SU-DHL-6 (cell line): ENCODE measurements around the gene PRDM16.

Source experiments
- H2AFZ ChIP-seq: fragments of 200-600 bp; sonication (generic); 2 replicates; pipeline ENCODE4 v1.6.1; 2014; ENCODE audit warnings: low read depth, mild to moderate bottlenecking, moderate library complexity, mixed read lengths, antibody characterized with exemption, low read length; ENCODE audit not compliant: severe bottlenecking
- H3F3A ChIP-seq: fragments of 200-600 bp; shearing (Covaris generic); 2 replicates; pipeline ENCODE4 v1.6.0; 2016; ENCODE audit warnings: antibody characterized with exemption, mild to moderate bottlenecking; ENCODE audit not compliant: insufficient read depth
- H3K27ac ChIP-seq: fragments of 200-600 bp; sonication (generic); 2 replicates; pipeline ENCODE4 v1.5.1; 2016; ENCODE audit warnings: low read depth, mild to moderate bottlenecking, low read length, moderate library complexity, mixed read lengths
- H3K27me3 ChIP-seq: fragments of 200-600 bp; sonication (generic), shearing (Covaris generic); 2 replicates; pipeline ENCODE4 v1.6.0; 2014; ENCODE audit warnings: mild to moderate bottlenecking, low read length
- H3K36me3 ChIP-seq: fragments of 200-600 bp; sonication (generic); 2 replicates; pipeline ENCODE4 v1.6.1; 2014; ENCODE audit warnings: mild to moderate bottlenecking, low read length, mixed read lengths
- H3K4me2 ChIP-seq: fragments of 300-600, 200-600 bp; shearing (Covaris generic), sonication (generic); 2 replicates; pipeline ENCODE4 v1.6.0; 2014; ENCODE audit warnings: low read length, low read depth, mild to moderate bottlenecking; ENCODE audit not compliant: poor library complexity, severe bottlenecking
- H3K4me3 ChIP-seq: fragments of 200-600 bp; sonication (generic); 2 replicates; pipeline ENCODE4 v1.5.1; 2014; ENCODE audit warnings: antibody characterized with exemption, low read length, mild to moderate bottlenecking, mixed read lengths; ENCODE audit not compliant: insufficient read depth, poor library complexity, severe bottlenecking
- H3K79me2 ChIP-seq: fragments of 200-600 bp; sonication (generic); 2 replicates; pipeline ENCODE4 v1.6.1; 2014; ENCODE audit warnings: mild to moderate bottlenecking, low read length, moderate library complexity; ENCODE audit not compliant: insufficient read depth
- H3K9ac ChIP-seq: fragments of 200-600 bp; sonication (generic); 2 replicates; pipeline ENCODE4 v1.7.0; 2014; ENCODE audit warnings: mild to moderate bottlenecking, low read length
- H3K9me2 ChIP-seq: fragments of 200-600 bp; sonication (generic); replicated peaks from 2 replicates; pipeline ENCODE4 v1.6.1; 2014; ENCODE audit warnings: low read length; ENCODE audit not compliant: insufficient read depth
- H3K9me3 ChIP-seq: fragments of 200-600 bp; sonication (generic); 2 replicates; pipeline ENCODE4 v1.6.1; 2014; ENCODE audit warnings: low read length, mixed read lengths; ENCODE audit not compliant: insufficient read depth
- H4K20me1 ChIP-seq: fragments of 200-600 bp; sonication (generic); 2 replicates; pipeline ENCODE4 v1.6.1; 2014; ENCODE audit warnings: low read depth, mild to moderate bottlenecking, antibody characterized with exemption, low read length, moderate library complexity, mixed read lengths
- CTCF ChIP-seq: fragments of 200-600 bp; sonication (generic); IDR thresholded peaks from one replicate; pipeline ENCODE4 v1.5.1; 2017; ENCODE audit warnings: antibody characterized with exemption, mild to moderate bottlenecking, low read length, moderate library complexity; ENCODE audit not compliant: insufficient read depth, poor library complexity, severe bottlenecking
- EZH2phosphoT487 ChIP-seq: fragments of 200-600 bp; sonication (generic), shearing (Covaris generic); conservative IDR thresholded peaks from 2 replicates; pipeline ENCODE4 v1.6.1; 2018; ENCODE audit warnings: mild to moderate bottlenecking, antibody characterized with exemption, low read length, moderate library complexity, mixed read lengths

The PRDM16 gene

GRCh38 chr1:3033790-3034090 lies 35.3 kb upstream of the PRDM16 start:
- Histone ChIP-seq H3K4me3 (no peak overlapping the region), H3K9ac (no peak overlapping the region), H3F3A (no peaks in the 10 kb centered on the region), H3K9me2 (no peaks in the 10 kb centered on the region), H3K9me3 (no peaks in the 10 kb centered on the region), H3K27me3 (no peaks in the 10 kb centered on the region), H3K4me2 (no peak overlapping the region), H3K79me2 (no peaks in the 10 kb centered on the region), H4K20me1 (no peaks in the 10 kb centered on the region), H2AFZ (no peak overlapping the region), H3K27ac (no peak overlapping the region), H3K36me3 (no peaks in the 10 kb centered on the region)
- TF ChIP-seq EZH2phosphoT487 (no peak), CTCF (no peak)

GRCh38 chr1:3034162-3034561 lies 34.8 kb upstream of the PRDM16 start:
- Histone ChIP-seq H3K4me2 (no peak overlapping the region), H3K9ac (no peak overlapping the region), H3K9me3 (no peaks in the 10 kb centered on the region), H3K27ac (no peak overlapping the region), H3K79me2 (no peaks in the 10 kb centered on the region), H4K20me1 (no peaks in the 10 kb centered on the region), H3K36me3 (no peaks in the 10 kb centered on the region), H3K4me3 (no peak overlapping the region), H3K27me3 (no peaks in the 10 kb centered on the region), H3K9me2 (no peaks in the 10 kb centered on the region), H2AFZ (no peak overlapping the region), H3F3A (no peaks in the 10 kb centered on the region)
- TF ChIP-seq CTCF (no peak), EZH2phosphoT487 (no peak)

- H3K4me2 ChIP-seq: no peak overlapping the region
- no peak overlapping the region for H3K27ac ChIP-seq
- no peak overlapping the region for H3K4me3 ChIP-seq
- no peaks in the 10 kb centered on the region for H3K79me2 ChIP-seq
- H2AFZ ChIP-seq: no peak overlapping the region
- no peaks in the 10 kb centered on the region for H3K9me2 ChIP-seq
- no peaks in the 10 kb centered on the region for H3K9me3 ChIP-seq
- H3K27me3 ChIP-seq: no peaks in the 10 kb centered on the region
- H4K20me1 ChIP-seq: no peaks in the 10 kb centered on the region
- H3K9ac ChIP-seq: no peak overlapping the region
- no peaks in the 10 kb centered on the region for H3K36me3 ChIP-seq
- TF ChIP-seq CTCF (no peak), EZH2phosphoT487 (no peak)
- H3F3A ChIP-seq: no peaks in the 10 kb centered on the region
Observed at GRCh38 chr1:3034728-3035562, 34.1 kb upstream of the PRDM16 start.
